Measurements from ENCODE around the gene NOC4L. TPM values are rescaled to one million over a fixed set of nuclear protein-coding genes. Genes with fewer than 3 reads are reported as not detected.
A peak's percentile ranks its signal among the peaks of the same experiment; 100 is the strongest.
"Not testable (repeated sequence)": the region's sequence is repeated elsewhere in the genome, so short reads cannot be mapped to it uniquely, and the experiment has no call there.

Gene NOC4L
- total and polyA plus RNA-seq, 10 donors = 8.3 to 38.6 (median 16.4) TPM

DNA sequence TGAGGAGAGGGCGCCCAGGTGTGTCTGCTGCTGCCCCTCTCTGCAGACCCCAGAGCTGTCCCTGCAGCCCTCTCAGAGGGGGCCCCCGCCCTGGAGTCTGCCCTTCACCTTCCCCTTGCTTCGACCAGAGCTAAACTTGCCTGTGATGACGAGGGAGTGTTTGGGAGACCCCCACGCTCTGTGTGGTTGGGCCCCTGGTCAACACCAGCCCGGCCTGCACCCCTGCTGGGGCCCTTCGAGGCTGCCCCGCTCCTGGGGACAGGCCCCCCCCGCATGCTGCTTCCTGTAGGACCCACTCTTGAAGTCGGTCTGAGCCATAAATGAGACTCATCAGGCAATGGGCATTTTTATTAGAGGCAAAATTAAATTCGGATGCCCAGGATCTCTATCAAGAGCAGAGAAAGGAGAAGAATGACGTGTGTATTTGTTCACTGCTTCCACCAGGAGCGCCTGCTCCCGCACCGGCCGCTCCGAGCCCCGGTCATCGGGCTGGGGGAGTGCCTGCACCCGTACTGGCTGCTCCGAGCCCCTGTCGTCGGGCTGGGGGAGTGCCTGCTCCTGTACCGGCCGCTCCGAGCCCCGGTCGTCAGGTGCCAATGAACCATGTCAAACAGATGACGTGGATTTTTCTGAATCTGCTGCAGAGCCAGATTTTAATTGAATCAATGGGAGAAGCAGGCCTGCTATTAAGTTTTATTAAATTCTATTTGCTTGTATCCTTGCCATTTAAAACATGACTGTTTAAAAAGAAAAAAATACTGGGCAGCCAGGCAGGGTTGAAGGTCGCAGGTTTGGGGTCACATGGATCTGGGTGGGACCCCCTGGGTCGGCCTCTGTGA, 47.7 kb downstream of the NOC4L start:
- intact Hi-C loops (cut with DNase I; ENCODE audit: low total_unique reads) = no loop called here
- H3K27ac ChIP-seq = no peak overlapping the region
- H3K36me3 ChIP-seq = no peaks in the 10 kb centered on the region
- H3K9me3 ChIP-seq = peaks cover 0 to 34% (median 17%) of the 10 kb centered on the region in 8 donors
- H3K4me3 ChIP-seq = no peak overlapping the region
- no peak for DNase-seq
- H3K27me3 ChIP-seq (replicated peaks in 1 of 7) = peaks cover 0 to 72% (median 0%) of the 10 kb centered on the region in 7 donors
- 72 to 82% (median 82%) methylated on average over 30 to 31 of the region's 31 CpGs for WGBS, 5 donors
- peaks cover 10 to 43% (median 25%) of the 10 kb centered on the region in 6 donors for H3K4me1 ChIP-seq
- TF ChIP-seq POLR2AphosphoS5 (IDR thresholded peaks at IDR 0.05) (no peak), POLR2A (IDR thresholded peaks at IDR 0.05) (no peak)
- TF ChIP-seq, protein P1, sequence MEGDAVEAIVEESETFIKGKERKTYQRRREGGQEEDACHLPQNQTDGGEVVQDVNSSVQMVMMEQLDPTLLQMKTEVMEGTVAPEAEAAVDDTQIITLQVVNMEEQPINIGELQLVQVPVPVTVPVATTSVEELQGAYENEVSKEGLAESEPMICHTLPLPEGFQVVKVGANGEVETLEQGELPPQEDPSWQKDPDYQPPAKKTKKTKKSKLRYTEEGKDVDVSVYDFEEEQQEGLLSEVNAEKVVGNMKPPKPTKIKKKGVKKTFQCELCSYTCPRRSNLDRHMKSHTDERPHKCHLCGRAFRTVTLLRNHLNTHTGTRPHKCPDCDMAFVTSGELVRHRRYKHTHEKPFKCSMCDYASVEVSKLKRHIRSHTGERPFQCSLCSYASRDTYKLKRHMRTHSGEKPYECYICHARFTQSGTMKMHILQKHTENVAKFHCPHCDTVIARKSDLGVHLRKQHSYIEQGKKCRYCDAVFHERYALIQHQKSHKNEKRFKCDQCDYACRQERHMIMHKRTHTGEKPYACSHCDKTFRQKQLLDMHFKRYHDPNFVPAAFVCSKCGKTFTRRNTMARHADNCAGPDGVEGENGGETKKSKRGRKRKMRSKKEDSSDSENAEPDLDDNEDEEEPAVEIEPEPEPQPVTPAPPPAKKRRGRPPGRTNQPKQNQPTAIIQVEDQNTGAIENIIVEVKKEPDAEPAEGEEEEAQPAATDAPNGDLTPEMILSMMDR (IDR thresholded peaks at IDR 0.05 in 8 of 11, conservative IDR thresholded peaks at IDR 0.05 in 3 of 11) = no peak

DNA sequence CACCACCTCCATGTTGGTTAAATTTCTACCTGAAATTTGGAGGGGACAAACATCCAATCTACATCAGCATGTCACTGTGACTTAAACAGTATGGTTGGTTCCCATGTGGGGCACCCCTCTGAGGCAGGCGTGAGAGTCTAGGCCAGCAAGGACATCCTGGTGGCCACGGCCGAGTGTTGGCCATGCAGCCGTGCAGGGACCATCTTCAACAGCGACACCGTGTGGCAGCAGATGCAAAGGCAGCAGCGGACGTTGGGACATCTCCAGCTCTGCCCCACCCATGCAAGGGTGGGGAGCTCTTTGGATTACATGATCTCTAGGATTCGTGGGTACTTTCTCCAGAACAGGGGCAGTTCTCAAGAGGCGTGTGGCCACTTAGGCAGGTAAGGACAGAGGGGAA, 49.8 kb downstream of the NOC4L start:
- intact Hi-C loops (cut with DNase I; ENCODE audit: low total_unique reads) = no loop called here
- TF ChIP-seq POLR2AphosphoS5 (IDR thresholded peaks at IDR 0.05) (no peak), POLR2A (IDR thresholded peaks at IDR 0.05) (no peak)
- TF ChIP-seq, protein P1 (IDR thresholded peaks at IDR 0.05 in 8 of 11, conservative IDR thresholded peaks at IDR 0.05 in 3 of 11) = peak in 1 of 11 experiments; percentile 7
- Histone ChIP-seq H3K4me3 (no peak overlapping the region), H3K4me1 (peaks cover 9 to 22% (median 15%) of the 10 kb centered on the region in 6 donors), H3K36me3 (no peaks in the 10 kb centered on the region), H3K27me3 (replicated peaks in 1 of 7) (peaks cover 0 to 69% (median 0%) of the 10 kb centered on the region in 7 donors), H3K27ac (no peak overlapping the region), H3K9me3 (peaks cover 0 to 18% (median 15%) of the 10 kb centered on the region in 8 donors)
- 48 to 67% (median 52%) methylated on average over 10 of the region's 10 CpGs for WGBS, 5 donors
- DNase-seq = no peak

DNA sequence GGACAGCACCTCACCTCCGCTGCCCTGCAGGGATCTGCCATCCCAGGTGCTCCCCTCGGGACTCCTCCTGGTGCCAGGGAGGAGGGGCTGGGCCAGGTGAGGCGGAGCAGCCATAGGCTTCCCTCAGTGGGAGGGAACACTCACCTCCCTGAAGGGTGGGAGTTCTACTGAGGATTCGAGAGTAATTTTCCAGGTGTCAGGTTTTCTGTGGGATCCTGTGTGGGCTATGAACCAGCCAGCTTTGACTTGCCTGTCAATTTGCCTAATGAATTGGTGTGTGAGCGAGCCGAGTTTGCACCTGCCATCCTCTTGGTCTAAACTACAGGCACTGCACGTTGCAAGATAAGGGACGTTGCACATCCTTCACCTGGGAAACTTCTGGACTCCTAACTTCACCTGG, 50.3 kb downstream of the NOC4L start:
- Histone ChIP-seq H3K27ac (no peak overlapping the region), H3K4me3 (no peak overlapping the region), H3K4me1 (peaks cover 9 to 17% (median 11%) of the 10 kb centered on the region in 6 donors), H3K36me3 (no peaks in the 10 kb centered on the region), H3K9me3 (peaks cover 0 to 18% (median 15%) of the 10 kb centered on the region in 8 donors), H3K27me3 (replicated peaks in 1 of 7) (peaks cover 0 to 69% (median 0%) of the 10 kb centered on the region in 7 donors)
- intact Hi-C loops (cut with DNase I; ENCODE audit: low total_unique reads) = no loop called here
- WGBS, 5 donors = 77 to 85% (median 84%) methylated on average over 7 to 8 of the region's 8 CpGs
- DNase-seq = no peak
- TF ChIP-seq, protein P1 (IDR thresholded peaks at IDR 0.05 in 8 of 11, conservative IDR thresholded peaks at IDR 0.05 in 3 of 11) = no peak
- no peak for TF ChIP-seq POLR2AphosphoS5 (IDR thresholded peaks at IDR 0.05)
- TF ChIP-seq POLR2A (IDR thresholded peaks at IDR 0.05) = no peak

DNA sequence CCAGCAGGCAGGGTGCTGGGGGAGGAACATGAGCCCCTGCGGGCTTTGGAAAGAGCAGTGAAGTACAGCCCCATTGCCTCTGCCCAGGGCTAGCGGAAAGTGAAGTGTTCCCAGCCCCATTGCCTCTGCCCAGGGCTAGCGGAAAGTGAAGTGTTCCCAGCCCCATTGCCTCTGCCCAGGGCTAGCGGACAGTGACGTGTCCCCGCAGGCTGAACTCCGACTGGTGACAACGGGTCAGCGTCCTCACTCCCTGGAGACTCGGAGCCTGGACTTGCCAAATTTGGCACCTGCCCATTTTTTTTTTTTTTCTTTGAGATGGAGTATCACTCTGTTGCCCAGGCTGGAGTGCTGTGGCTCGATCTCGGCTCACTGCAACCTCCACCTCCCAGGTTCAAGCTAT, 51.0 kb downstream of the NOC4L start:
- Histone ChIP-seq H3K4me1 (peaks cover 6 to 11% (median 9%) of the 10 kb centered on the region in 6 donors), H3K9me3 (peaks cover 0 to 18% (median 15%) of the 10 kb centered on the region in 8 donors), H3K27me3 (replicated peaks in 1 of 7) (peaks cover 0 to 69% (median 0%) of the 10 kb centered on the region in 7 donors)
- DNase-seq; intact Hi-C loops (cut with DNase I; ENCODE audit: low total_unique reads); H3K36me3 ChIP-seq; H3K27ac ChIP-seq; H3K4me3 ChIP-seq: not testable (repeated sequence)
- 81 to 86% (median 84%) methylated on average over 10 to 12 of the region's 12 CpGs for WGBS, 5 donors

Measured in spleen (tissue), 11 donors.